GM19025 (cell line): Measurements from ENCODE around the gene GHDC.
A peak's percentile ranks its signal among the peaks of the same experiment; 100 is the strongest.

ENCODE experiments used
- ATAC-seq: cut with Tn5 transposase; IDR thresholded peaks from one replicate; pipeline ENCODE4 v1.9.1; 2021; ENCODE audit warnings: mild to moderate bottlenecking, low read depth, moderate library complexity; ENCODE audit not compliant: unreplicated experiment

Gene GHDC

DNA sequence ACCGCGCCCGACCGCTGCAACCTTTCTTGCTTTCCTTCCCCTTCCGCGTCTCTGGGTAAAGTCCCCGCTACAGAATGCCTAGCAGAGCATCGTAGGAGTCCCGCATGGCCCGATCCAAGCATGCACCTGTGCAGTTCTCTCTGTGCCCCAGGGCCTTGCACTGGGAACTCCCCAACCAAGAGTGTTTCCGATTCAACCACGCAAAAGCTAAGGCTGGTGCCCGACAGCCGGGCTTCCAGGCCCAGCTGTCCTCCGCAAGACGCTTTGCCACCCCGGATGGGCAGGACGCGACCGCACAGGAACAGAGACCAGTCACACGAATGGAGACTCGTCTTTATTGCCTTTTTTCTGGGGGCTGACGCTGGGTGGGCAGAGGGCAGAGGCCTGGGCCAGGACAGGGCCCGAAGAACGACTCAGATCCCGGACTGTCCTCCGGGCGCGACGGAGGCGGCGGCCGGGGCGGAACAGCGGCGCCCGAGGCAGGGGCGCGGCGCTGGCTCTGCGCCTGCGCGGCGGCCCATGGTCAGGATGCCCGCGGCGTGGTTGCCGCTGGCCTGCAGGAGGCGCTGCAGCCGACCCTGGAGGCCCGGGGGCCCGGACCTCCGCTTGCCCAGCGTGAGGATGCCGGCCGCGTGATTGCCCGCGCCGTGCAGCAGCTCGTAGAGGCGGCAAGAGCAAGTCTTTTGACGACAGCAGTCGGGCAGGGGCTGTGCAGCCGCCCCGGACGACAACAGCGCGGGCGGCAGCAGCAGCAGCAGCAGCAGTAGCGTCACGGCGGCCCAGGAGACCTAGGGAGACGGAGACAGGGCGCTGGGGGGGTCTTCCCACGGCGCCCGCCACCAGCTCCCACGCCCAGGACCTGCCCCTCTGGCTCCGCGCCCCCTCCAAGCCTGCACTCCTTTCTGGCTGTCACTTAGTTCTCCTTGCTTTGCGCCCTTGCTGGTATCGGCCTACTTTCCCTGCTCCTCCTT lies 10.3 kb downstream of the GHDC start:
- peak; percentile 45 for ATAC-seq

DNA sequence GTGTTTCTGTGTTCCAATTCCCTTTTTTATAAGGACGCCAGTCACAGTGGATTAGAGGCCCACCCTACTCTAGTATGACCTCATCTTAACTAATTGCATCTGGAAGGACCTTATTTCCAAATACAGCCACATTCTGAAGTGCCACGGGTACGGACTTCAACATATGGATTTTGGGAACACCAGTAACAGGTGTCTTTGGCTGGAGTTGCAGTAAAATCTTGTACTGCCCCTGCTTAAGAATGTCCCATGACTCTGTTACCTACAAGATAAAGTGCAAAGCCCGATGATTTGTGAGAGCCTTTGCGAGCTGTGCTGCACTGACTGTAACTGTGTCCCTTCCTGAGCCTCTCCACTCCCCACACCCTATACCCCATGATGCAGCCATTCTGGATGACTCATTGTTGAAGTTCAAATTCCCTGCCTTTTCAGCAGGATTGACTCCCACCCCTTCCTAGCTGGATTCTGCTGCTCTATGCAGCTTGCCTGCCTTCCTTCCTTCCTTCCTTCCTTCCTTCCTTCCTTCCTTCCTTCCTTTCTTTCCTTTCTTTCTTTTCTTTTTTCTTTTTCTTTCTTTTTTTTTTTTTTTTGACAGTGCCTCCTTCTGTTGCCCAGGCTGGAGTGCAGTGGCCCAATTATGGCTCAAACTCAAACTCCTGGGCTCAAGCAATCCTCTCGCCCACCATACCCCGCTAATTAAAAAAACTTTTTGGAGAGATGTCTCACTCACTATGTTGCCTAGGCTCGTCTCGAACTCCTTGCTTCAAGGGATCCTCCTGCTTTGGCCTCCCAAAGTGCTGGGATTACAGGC lies 11.2 kb downstream of the GHDC start:
- no peak for ATAC-seq

DNA sequence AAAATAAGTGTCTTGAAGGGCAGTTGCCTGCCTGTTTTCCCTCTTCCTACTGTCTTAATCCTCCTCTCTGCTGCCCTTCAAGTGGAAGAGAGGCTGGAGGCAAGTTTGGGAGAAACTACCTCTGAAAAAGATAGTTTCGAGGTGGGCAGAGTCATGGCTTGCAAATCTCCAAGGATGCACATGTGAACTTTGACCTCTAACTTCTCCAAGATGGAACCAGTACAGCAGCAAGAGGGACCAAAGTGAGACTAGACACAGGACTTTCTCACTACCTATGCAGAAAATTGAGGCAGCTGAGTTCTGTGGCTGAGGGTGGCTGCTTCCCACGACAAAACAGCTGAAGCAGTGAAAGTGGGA lies 12.5 kb downstream of the GHDC start:
- no peak for ATAC-seq

DNA sequence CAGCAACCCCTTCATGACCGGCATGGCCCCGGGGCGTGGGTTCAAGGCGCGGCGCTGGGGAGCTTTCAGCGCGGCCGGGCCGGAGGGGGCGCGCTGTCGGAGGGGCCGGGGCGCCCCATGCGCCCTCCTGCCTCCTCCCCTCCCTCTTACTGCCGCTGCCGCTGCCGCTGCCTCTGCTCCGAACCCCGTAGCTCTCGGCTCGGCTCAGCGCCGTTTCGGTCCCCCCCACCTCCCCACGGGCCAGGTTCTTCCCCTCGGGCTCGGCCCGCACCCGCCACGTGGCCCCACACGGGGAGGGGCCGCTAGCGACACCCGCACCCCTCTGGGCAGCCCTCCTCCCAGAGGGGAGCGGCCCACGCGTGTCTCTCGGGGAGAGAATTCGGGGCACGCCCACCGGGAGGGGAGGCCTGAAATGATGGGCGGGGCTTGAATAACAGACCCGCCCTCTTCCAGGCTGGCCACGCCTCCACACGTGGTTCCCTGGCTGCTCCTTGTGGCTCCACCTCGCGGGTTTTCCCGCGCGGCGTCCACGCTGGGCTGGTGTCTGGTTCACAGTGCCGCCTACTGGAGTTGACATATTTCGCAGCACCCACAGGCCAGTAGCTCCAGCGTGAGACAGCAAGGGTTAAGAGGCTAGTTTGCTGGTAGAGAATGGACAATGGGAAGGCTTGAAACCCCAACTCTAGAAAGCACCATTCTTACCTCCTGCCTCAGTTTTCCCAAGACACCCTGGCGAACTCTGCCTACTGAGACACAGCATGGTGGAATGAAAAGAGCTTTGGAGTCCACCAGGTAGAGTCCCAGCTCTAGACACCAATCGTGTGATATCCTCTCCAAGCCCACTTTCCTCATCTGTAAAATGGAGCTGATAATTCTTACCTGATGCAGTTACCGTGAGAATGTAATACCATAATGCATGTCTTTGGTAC lies 13.1 kb downstream of the GHDC start, which contains the start of gene KCNH4:
TSS of gene KCNH4 (minus strand) at position 221 of the 929 bp plus-strand sequence. CDS start at position 24, 197 bp downstream.
- ATAC-seq: peak; percentile 42

DNA sequence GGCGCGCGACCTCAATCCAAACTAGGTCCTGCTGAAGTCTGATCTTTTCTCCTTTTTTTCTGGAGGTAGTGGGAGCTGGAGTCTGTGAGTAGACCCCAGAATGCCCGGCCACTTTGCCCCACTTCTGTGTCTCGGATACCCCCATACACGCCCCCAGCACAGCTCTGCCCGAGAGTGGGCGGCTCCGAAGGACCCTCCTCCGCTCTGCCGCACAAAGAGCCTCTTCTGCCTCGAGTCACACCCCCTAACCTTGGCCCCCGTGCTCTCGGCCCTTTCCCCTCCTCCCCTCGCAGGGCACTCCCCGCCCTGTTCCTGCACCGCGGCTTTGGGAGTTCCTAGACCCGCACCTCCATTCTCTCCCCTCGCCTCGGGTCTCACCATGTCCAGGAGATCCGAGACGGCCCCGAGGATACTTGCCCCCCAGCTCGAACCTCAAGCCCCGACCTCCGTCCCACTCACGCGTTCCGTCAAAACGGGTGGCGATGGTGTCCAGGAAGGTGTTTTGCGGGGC lies 13.8 kb downstream of the GHDC start:
- no peak for ATAC-seq

DNA sequence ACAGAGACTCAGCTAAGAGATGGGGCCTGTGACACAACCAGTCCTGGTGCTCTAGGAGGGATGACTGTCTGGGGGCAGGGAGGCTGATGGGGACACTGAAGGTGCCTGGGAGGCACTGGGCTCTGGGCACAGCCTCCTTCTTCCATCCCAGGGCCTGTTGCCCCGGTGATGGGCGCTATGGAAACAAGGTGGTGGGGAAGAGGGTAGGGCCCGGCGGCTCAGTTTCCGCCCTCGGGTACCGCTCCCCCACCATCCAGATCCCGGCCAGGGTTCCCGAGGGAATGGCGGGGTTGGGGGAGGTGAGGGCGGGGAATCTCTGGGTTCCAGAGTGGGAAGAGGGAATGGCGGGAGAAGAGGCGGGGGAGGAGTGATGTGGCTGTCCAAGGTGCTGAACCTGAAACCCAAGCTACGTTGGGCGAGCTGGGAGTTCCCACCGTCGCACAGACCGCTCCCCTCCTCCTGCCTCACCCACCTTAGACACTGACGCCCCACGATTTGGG lies 14.3 kb downstream of the GHDC start:
- ATAC-seq: no peak

DNA sequence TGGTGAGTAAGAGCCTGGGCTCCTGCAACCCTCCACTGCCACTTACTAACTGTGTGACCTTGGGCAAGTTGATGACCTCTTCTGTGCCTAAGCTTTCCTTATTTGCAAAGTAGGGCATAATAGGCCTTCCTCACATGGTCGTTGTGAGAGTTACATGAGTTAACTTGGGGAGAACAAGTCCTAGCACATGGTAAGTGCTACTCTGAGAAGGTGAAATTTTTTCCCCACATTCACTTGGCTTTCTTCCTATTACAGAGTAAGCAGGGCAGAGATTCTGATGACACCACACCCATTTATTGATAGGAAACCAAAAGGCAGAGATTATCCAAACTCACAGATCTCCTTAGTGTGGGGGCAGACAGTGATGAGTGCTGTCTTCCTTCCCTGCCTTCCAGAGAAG lies 15.0 kb downstream of the GHDC start:
- ATAC-seq: no peak

DNA sequence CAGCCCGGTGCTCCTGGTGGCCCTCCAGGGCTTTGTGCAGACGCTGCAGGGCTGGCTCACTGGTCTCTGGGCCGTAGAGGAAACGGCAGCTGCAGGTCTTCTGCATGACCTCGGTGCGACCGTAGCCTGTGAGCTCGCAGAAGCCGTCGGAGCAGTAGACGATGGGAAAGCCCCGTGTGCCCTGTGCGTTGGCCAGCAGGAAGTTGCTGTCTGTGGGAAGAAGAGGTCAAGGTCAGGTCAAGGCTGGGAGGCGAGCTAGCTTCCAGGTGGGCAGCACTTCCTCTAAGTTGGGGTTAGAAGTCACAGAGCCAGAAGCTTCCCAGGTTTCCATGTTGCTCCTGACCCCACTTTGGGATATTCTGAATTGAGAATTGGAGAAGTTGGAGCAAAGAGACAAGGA lies 15.5 kb downstream of the GHDC start:
- ATAC-seq: no peak

DNA sequence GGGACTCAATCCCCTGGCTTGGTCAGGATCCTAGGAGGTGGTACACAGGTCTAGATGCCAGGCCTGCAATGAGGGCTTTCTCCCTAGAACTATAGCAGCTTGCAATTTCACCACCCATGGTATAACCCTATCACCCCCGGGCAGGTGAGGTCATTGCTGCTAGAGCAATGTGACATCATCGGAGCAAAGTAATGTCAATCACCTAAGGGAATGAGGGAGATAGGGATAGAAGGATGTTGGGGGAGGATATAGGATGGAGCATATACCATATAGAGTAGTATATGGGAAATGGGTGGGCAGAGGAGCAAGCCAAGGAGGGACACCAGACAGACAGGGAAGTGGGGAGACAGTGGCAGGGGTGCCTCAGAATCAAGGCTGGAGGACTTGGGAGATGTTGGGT lies 16.6 kb downstream of the GHDC start:
- no peak for ATAC-seq

DNA sequence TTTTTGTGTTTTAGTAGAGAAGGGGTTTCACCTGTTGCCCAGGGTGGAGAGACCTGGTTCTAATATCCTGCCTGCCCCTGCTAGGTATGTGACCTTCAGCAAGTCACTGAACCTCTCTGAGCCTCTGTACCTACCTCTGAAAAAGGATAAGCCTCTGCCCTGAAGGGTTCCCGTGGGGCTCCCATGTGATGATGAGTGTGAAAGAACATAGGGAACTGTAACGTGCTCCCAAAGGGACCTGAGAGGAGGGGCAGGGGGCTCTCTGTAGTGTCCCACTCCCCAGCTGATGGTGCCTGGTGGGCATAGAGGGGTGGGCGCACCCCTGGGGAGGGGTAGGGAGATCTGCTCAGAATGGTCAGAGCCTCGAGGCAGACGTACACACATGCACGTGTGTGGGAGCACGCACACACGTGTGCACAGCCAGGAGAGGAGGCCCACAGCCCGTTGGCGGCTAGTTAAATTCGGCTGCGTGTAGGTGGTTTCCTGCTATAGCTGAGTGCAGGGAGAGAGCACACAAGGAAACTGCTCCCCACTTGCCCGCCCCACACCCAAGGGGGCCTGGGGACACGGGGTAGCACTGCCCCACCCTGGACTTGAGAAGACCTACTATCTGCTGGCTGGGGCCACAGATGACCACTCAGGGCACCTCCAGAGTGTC lies 20.0 kb downstream of the GHDC start:
- ATAC-seq: no peak

DNA sequence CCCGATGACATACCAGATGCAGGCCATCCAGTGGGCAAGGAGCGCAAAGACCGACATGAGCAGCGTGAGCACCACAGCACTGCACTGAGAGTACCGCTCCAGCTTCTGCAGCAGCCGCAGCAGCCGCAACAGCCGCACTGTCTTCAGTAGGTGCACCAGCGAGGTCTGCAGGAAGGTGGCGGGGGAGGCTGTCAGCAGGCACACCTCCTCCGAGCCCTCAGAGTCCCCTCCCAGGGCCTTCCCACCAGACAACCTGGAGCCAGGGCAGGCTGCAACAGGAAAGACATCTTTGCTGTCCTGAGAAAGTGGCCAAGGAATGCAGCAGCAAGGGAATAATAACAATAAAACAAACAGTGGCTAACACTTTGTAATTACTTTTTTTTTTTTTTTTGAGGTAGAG lies 22.5 kb downstream of the GHDC start:
- ATAC-seq: no peak

DNA sequence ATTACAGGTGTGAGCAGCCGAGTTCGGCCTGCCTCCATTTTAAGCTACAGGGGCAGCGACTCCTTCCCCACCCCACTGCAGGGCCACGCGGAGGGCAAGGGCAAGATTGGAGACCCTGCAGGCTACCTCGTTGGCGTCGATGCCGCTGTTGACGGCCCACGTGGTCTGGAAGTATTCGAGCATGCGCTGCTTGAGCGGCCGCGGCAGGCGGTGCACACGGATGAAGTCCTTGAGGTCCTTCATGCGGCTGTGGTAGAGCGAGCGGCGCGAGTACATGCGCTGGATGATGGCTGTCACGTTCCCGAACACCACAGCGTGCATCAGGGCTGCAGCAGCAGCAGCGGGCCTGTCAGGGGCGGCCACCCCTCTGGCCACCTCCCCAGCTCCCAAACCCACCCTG lies 24.9 kb downstream of the GHDC start:
- ATAC-seq: no peak

DNA sequence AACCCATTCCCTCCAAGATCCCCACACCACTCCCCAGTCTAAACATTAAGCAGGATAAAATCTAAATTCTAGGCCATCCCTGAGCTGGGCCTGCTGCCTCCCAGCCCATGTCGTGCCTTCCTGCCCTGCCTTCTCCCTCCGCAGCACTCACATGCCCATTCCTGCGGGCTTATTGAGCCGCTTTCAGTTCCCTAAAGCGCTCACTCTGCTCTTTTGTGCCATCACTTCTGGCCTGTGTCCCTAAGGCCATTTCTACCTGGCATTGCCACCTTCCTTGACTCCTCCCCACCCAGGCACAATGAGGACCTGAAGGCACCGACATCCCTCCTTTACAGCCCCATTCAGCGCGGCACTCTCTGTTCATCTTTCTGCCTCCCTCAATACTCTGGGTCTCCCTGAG lies 26.5 kb downstream of the GHDC start:
- no peak for ATAC-seq

DNA sequence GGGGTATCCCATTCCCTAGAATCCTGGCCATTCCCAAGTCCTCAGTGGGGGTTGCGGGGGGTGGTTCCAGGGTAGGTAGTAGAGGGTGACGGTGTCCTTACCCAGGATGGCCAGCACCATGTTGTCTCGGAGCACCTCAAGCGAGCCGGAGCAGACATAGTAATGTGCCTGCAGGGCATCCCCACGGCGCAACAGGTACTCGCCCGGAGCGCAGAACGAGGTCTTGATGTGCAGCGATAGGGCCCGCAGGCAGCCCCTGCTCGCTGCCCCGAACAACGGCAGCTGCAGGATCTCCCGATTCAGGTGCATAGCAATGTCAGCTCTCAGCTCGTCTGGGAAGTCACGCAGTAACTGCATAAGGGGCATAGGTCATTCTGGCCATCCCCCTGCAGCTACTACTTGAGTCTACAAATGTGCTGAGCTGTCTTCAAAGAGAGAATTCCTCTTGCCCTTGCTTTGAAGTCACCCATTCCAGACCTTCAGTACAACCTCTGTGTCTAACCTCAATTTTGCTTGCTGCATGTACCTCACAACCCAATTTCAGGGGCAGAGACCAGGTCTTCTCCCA lies 28.0 kb downstream of the GHDC start:
- no peak for ATAC-seq

DNA sequence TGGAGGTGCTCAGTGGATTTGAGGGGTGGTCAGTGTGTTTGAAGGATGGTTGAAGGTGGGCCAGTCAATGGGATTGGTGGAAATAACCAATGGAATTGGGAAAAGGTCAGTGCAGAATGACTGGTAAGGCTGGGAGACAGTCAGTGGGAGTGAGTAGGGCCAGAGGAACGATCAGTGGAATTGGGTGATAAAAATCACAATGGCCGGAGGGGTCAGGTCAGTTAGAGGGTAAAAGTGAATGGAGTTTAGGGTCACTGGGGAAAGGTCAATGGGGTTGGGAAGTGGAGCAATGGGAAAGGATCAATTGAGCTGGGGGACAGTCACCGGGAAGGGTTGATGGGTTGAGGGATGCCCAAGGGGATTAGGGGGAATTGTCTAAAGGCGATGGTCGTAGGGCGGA lies 28.5 kb downstream of the GHDC start:
- ATAC-seq: no peak

DNA sequence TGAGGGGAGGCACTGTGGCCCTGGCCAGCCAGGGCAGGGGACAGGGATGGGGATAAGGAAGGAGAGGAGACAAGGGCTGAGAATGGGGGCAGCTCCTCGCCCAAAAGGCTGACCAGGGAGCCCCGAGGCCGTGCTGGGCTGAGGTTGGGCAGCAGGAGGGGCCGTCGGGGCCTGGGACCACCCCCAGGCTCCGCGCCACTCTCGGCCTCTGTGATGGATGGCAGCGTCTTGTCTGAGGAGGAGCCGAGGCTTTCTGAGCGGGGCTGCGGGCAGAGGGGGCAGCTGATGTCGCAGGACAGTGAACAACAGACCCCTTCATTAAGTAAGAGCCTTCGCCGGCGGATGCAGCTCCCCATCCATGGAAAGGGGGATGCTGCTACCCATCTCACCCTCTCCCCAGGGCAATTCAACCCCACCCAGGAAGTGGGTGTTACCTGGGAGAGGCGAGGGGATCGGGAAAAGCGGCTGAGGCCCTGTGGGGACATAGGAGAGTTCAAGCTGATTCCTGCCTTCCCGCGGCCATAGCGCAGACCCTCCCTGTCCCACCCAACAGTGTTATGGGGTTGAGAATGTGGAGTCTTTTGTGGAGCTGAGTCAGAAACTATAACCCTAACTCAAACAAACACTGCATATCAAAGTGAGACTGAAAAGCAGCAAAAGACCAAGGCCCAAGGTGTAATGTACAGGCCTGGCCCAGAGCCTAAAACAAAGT lies 30.4 kb downstream of the GHDC start:
- no peak for ATAC-seq

DNA sequence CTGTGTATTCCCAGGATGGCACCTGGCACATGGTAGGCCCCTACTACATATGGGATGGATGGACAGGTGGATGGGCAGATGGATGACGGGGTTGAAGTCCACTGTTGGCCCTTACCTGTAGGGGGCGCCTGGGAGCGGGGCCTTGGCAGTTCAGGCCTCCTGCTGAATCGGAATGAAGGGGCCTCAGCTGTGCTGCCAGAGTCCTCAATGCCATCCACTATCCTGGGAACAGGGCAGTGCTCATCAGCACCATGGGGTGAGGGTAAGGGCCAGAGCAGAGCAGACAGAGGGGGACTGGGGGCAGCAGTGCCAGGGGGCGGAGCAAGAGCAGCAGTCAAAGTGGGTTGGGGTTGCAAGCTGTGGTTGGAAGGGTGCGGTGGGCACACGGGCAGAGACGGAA lies 31.2 kb downstream of the GHDC start:
- no peak for ATAC-seq

DNA sequence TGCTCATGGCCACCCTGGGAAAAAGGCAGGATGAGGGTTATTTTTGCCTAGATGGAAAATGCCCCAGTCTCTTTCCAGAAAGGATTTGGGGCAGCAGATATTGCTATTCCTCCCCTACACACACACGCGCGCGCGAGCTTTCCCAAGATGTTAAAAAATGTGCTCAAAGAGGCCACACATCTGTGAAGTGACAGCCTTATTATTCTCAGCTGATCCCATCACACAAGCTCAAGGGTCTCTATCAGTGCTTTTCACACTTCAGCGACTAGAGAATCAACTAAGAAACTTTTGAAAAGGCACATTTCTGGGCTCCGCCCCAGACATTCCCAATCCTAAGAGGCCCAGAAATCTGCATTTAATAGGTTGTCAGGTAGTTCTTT lies 33.8 kb downstream of the GHDC start:
- no peak for ATAC-seq
